ENCODE results near the gene EXD3.

The EXD3 gene

DNA sequence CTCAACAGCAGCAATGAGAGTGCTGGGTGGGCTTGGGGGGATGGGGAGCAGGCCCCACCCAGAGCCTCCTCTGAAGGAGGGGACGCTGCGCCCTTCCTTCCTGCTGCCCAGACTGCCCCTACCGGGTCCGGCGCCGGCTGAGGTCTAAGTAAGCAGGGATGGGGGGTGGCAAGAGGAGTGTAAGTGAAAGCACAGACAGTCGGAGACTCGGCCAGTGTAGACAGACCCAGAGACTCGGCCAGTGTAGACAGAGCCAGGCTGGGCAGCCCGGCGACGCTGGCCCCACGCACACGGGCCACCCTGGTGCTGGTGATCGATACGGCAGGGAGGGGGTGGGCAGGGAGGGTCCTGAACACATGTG lies 25.6 kb upstream of the EXD3 start:
- TF ChIP-seq, protein P1, sequence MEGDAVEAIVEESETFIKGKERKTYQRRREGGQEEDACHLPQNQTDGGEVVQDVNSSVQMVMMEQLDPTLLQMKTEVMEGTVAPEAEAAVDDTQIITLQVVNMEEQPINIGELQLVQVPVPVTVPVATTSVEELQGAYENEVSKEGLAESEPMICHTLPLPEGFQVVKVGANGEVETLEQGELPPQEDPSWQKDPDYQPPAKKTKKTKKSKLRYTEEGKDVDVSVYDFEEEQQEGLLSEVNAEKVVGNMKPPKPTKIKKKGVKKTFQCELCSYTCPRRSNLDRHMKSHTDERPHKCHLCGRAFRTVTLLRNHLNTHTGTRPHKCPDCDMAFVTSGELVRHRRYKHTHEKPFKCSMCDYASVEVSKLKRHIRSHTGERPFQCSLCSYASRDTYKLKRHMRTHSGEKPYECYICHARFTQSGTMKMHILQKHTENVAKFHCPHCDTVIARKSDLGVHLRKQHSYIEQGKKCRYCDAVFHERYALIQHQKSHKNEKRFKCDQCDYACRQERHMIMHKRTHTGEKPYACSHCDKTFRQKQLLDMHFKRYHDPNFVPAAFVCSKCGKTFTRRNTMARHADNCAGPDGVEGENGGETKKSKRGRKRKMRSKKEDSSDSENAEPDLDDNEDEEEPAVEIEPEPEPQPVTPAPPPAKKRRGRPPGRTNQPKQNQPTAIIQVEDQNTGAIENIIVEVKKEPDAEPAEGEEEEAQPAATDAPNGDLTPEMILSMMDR (IDR thresholded peaks at IDR 0.05; ENCODE audit: low read length, missing control alignments): no peak
- DNase-seq (ENCODE audit: low read depth): no peak
- no peak overlapping the region for H3K4me3 ChIP-seq (replicated peaks; ENCODE audit: low read depth, low read length)

DNA sequence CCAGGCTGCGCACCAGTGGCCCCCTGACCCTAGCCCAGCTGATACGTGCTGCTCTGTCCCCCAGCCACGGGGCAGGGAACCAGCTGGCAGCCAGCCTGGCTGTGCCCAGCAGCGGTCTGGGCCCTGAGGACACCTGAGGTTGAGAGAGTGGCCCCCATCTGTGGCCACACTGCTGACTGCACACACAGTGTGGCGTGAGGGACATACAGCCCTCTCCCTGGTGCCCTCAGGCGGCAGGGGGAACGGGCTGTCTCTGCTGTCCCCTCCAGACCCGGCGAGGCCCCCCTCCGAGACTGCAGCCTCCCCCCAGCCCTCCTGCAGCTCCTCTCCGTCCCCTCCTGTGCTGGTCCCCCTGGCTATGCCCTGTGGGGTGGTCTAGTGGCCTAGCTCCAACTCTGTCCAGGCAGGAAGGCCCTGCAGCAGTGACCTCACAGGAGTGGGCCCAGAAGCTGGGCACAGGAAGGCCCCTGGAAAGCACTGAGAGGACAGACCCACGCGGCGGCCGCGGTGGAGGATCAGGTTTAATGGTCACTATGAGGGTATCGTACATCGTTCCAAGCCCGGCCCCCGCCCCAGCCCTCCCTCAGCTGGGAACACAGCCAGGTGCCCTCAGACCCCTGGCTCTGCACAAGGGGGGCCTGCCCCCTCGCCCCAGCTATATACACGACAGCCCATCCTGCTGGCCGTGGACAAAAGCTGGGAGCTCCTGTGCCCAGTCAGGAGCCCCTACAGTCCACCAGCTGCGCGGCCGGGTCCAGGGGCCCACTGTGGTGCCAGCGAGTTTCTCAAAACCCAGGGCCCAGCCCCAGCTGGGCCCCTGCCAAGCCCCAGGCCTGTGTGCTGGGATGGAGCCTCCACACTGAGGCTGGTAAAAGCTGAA lies 25.0 kb upstream of the EXD3 start:
- DNase-seq (ENCODE audit: low read depth): no peak
- no peak overlapping the region for H3K4me3 ChIP-seq (replicated peaks; ENCODE audit: low read depth, low read length)
- TF ChIP-seq, protein P1 (IDR thresholded peaks at IDR 0.05; ENCODE audit: low read length, missing control alignments): no peak

DNA sequence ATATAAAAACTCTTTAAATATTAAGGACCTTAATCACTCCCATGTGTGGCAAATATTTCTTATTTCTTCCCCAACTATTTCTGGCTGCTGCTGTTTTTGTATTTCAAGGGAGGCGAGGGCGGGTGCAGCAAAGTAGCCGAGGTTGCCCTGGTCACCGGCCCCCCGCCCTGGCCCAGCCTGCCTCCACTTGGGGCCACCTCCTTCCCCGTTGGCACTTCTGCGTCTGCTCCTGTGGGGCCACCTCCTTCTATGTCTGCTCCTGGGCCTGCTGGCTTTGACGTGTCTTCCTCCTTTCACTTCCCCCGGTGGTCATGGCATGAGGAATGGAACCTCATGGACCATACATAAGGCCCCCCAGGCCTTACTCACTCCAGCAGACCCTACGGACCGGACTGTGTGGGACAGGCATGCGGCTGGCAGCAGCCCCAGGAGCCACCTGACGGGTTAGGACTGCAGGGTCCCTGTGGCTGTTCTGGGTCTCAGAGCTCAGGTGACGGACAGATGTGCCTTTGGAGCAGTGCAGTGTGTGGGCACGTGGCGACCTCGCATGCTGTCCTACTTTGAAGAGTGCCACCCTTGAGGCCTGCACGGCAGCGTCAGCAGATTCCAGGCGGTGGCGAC lies 24.0 kb upstream of the EXD3 start:
- no peak overlapping the region for H3K4me3 ChIP-seq (replicated peaks; ENCODE audit: low read depth, low read length)
- no peak for DNase-seq (ENCODE audit: low read depth)
- TF ChIP-seq, protein P1 (IDR thresholded peaks at IDR 0.05; ENCODE audit: low read length, missing control alignments): no peak

DNA sequence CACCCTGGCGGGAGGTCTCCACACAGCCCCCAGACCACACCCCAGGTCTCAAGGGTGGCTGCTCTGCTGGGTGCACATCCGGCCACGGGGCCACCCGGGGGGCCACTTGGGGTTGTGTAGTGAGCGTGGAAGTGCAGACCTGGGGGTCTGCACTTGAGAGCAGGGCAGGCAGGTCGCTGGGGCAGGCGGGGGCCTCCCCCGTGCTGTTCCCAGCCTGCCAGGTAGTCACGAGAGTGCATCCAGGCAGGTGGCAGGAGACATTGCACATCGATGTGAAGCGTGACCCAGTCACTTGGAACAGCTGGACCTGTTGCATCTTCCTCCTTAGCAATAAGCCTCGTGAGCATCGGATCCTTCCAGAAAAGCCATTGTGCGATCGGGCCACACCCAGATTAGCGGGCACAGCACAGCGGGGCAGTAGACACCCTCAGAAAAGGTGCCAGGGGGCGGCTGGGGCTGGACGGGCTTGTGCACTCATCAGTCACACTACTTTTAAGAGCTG lies 23.0 kb upstream of the EXD3 start:
- H3K4me3 ChIP-seq (replicated peaks; ENCODE audit: low read depth, low read length): no peak overlapping the region
- TF ChIP-seq, protein P1 (IDR thresholded peaks at IDR 0.05; ENCODE audit: low read length, missing control alignments): no peak
- DNase-seq (ENCODE audit: low read depth): no peak

DNA sequence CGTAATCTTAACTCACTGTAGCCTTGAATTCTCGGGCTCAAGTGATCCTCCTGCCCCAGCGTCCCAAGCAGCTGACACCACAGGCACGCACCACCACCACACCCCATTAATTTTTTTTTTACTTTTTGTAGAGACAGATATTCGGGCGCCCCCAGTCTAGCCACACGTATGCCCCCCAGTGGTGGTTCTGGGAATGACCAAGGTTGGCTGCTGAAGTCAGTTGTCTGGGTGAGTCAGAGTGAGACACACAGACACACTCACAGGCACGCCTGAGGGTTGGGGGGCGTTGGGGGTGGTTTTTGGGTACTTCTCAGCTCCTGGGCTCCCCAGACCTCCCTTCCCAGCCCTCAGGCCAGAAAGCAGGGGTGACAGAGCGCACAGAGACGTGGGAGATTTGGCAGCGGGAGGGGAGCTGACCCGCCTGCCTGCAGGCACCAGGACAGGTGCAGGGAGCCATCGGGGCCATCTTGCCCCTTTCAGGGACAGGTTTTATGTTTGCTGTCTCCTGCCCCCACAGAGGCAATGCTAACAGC lies 22.4 kb upstream of the EXD3 start:
- no peak overlapping the region for H3K4me3 ChIP-seq (replicated peaks; ENCODE audit: low read depth, low read length)
- peak; percentile 77 for DNase-seq (ENCODE audit: low read depth)
- TF ChIP-seq, protein P1 (IDR thresholded peaks at IDR 0.05; ENCODE audit: low read length, missing control alignments): peak; percentile 76

DNA sequence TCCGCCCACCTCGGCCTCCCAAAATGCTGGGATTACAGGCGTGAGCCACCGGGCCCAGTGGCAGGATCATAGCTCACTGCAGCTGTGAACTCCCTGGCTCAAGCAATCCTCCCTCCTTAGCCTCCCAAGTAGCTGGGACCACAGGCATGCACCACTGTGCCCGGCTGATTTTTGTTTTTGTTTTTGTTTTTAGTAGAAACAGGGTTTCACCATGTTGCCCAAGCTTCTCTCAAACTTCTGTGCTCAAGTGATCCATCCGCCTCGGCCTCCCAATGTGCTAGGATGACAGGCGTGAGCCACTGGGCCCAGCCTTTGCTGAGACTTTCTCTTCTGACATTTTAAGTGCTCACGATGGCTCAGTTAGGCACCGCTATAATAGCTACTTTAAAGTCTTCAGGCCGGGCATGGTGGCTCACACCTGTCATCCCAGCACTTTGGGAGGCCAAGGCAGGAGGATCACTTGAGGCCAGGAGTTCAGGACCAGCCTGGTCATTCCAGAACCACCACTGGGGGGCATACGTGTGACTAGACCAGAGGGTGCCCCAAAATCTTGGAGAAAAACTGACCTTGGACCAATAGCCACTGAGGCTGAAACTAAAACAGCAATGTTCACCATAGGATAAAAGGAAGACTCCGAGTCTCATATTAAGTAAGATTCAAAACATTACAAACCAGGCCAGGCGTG lies 21.3 kb upstream of the EXD3 start:
- TF ChIP-seq, protein P1 (IDR thresholded peaks at IDR 0.05; ENCODE audit: low read length, missing control alignments): no peak
- DNase-seq (ENCODE audit: low read depth): no peak

More for the DNA sequence above, 21.3 kb upstream of the EXD3 start:
- no peak overlapping the region for H3K4me3 ChIP-seq (replicated peaks; ENCODE audit: low read depth, low read length)

Measured in fibroblast of pulmonary artery (primary cell).